ENCODE results near the gene NQO2.

Gene NQO2

GRCh38 chr6:2990932-2991506, 8.7 kb upstream of the NQO2 start:
- no peak for TF ChIP-seq GATA3 (IDR thresholded peaks at IDR 0.05; ENCODE audit: low read depth, low read length)
- TF ChIP-seq GATA2 (IDR thresholded peaks at IDR 0.05; ENCODE audit: low read depth, low read length), result no peak

GRCh38 chr6:2992330-2992979, 7.2 kb upstream of the NQO2 start:
- TF ChIP-seq GATA2 (IDR thresholded peaks at IDR 0.05; ENCODE audit: low read depth, low read length) (no peak), GATA3 (IDR thresholded peaks at IDR 0.05; ENCODE audit: low read depth, low read length) (no peak)

- TF ChIP-seq GATA2 (IDR thresholded peaks at IDR 0.05; ENCODE audit: low read depth, low read length) (no peak), GATA3 (IDR thresholded peaks at IDR 0.05; ENCODE audit: low read depth, low read length) (no peak)
Measured at GRCh38 chr6:2993755-2994317, 5.9 kb upstream of the NQO2 start.

GRCh38 chr6:2998998-2999617, 586 bp upstream of the NQO2 start:
- no peak for TF ChIP-seq GATA3 (IDR thresholded peaks at IDR 0.05; ENCODE audit: low read depth, low read length)

- TF ChIP-seq GATA2 (IDR thresholded peaks at IDR 0.05; ENCODE audit: low read depth, low read length) (no peak), GATA3 (IDR thresholded peaks at IDR 0.05; ENCODE audit: low read depth, low read length) (no peak)
Measured at GRCh38 chr6:3001146-3001772, 1.6 kb downstream of the NQO2 start.

- TF ChIP-seq GATA2 (IDR thresholded peaks at IDR 0.05; ENCODE audit: low read depth, low read length), result no peak
- no peak for TF ChIP-seq GATA3 (IDR thresholded peaks at IDR 0.05; ENCODE audit: low read depth, low read length)
Measured at GRCh38 chr6:3001773-3002293, 2.1 kb downstream of the NQO2 start.

- TF ChIP-seq GATA3 (IDR thresholded peaks at IDR 0.05; ENCODE audit: low read depth, low read length) (no peak), GATA2 (IDR thresholded peaks at IDR 0.05; ENCODE audit: low read depth, low read length) (no peak)
Measured at GRCh38 chr6:3005077-3005476, 5.4 kb downstream of the NQO2 start.

- no peak for TF ChIP-seq GATA2 (IDR thresholded peaks at IDR 0.05; ENCODE audit: low read depth, low read length)
- TF ChIP-seq GATA3 (IDR thresholded peaks at IDR 0.05; ENCODE audit: low read depth, low read length), result no peak
Measured at GRCh38 chr6:3005874-3006273, 6.2 kb downstream of the NQO2 start.

- no peak for TF ChIP-seq GATA2 (IDR thresholded peaks at IDR 0.05; ENCODE audit: low read depth, low read length)
- TF ChIP-seq GATA3 (IDR thresholded peaks at IDR 0.05; ENCODE audit: low read depth, low read length), result no peak
Measured at GRCh38 chr6:3006476-3006875, 6.8 kb downstream of the NQO2 start.

- TF ChIP-seq GATA3 (IDR thresholded peaks at IDR 0.05; ENCODE audit: low read depth, low read length), result no peak
- TF ChIP-seq GATA2 (IDR thresholded peaks at IDR 0.05; ENCODE audit: low read depth, low read length), result no peak
Measured at GRCh38 chr6:3007571-3007970, 7.9 kb downstream of the NQO2 start.

GRCh38 chr6:3009930-3010329, 10.2 kb downstream of the NQO2 start:
- no peak for TF ChIP-seq GATA2 (IDR thresholded peaks at IDR 0.05; ENCODE audit: low read depth, low read length)
- no peak for TF ChIP-seq GATA3 (IDR thresholded peaks at IDR 0.05; ENCODE audit: low read depth, low read length)

- TF ChIP-seq GATA2 (IDR thresholded peaks at IDR 0.05; ENCODE audit: low read depth, low read length) (no peak), GATA3 (IDR thresholded peaks at IDR 0.05; ENCODE audit: low read depth, low read length) (no peak)
Measured at GRCh38 chr6:3011158-3011557, 11.5 kb downstream of the NQO2 start.

- TF ChIP-seq GATA3 (IDR thresholded peaks at IDR 0.05; ENCODE audit: low read depth, low read length) (no peak), GATA2 (IDR thresholded peaks at IDR 0.05; ENCODE audit: low read depth, low read length) (no peak)
Measured at GRCh38 chr6:3011592-3011991, 11.9 kb downstream of the NQO2 start.

- no peak for TF ChIP-seq GATA3 (IDR thresholded peaks at IDR 0.05; ENCODE audit: low read depth, low read length)
- TF ChIP-seq GATA2 (IDR thresholded peaks at IDR 0.05; ENCODE audit: low read depth, low read length), result no peak
Measured at GRCh38 chr6:3013486-3013885, 13.8 kb downstream of the NQO2 start.

Data from SH-SY5Y (cell line).